Measurements from ENCODE around the gene ATP6AP1. TPM values are rescaled to one million over a fixed set of nuclear protein-coding genes. Genes with fewer than 3 reads are reported as not detected.
A peak's percentile ranks its signal among the peaks of the same experiment; 100 is the strongest.

Gene ATP6AP1
- total and polyA plus RNA-seq, 2 donors from 2014 or later, result 121 to 205 TPM

GRCh38 chrX:154437971-154438893 lies 9.8 kb downstream of the ATP6AP1 start:
- intact Hi-C loops (cut with DNase I), result no loop called here
- Histone ChIP-seq H3K36me3 (ENCODE audit: control insufficient read depth in 2 of 3, insufficient read depth in 3 of 3, low read length in 3 of 3) (peaks cover 0 to 12% (median 4%) of the 10 kb centered on the region in 3 donors), H3K9me3 (ENCODE audit: control insufficient read depth in 2 of 3, insufficient read depth in 1 of 3, low read length in 3 of 3) (no peaks in the 10 kb centered on the region), H3K9ac (ENCODE audit: low read length in 3 of 3) (peak overlapping the region in 2 of 3 donors; percentile 19 to 51), H3K27me3 (ENCODE audit: control insufficient read depth, insufficient read depth, low read length) (no peaks in the 10 kb centered on the region), H3K4me1 (ENCODE audit: control insufficient read depth in 2 of 3, insufficient read depth in 2 of 3, low read depth in 1 of 3, low read length in 3 of 3) (peaks cover 0 to 10% (median 3%) of the 10 kb centered on the region in 3 donors), H3K27ac (ENCODE audit: low read depth in 2 of 2, low read length in 2 of 2) (no peak overlapping the region), H3K4me3 (ENCODE audit: low read length in 3 of 3) (peak overlapping the region; percentile 49 to 63 (median 58))
- no peak for TF ChIP-seq CTCF (IDR thresholded peaks at IDR 0.05; ENCODE audit: borderline replicate concordance, extremely low read depth, insufficient read depth)
- no peak for FAIRE-seq
- peak in 2 of 5 donors; percentile 23 to 60 for DNase-seq

- FAIRE-seq, result no peak
- H3K27me3 ChIP-seq (ENCODE audit: control insufficient read depth, insufficient read depth, low read length), result no peaks in the 10 kb centered on the region
- H3K9me3 ChIP-seq (ENCODE audit: control insufficient read depth in 2 of 3, insufficient read depth in 1 of 3, low read length in 3 of 3), result no peaks in the 10 kb centered on the region
- H3K27ac ChIP-seq (ENCODE audit: low read depth in 2 of 2, low read length in 2 of 2), result no peak overlapping the region
- no peak overlapping the region for H3K4me3 ChIP-seq (ENCODE audit: low read length in 3 of 3)
- intact Hi-C loops (cut with DNase I), result no loop called here
- H3K36me3 ChIP-seq (ENCODE audit: control insufficient read depth in 2 of 3, insufficient read depth in 3 of 3, low read length in 3 of 3), result peaks cover 0 to 7% (median 4%) of the 10 kb centered on the region in 3 donors
- TF ChIP-seq CTCF (IDR thresholded peaks at IDR 0.05; ENCODE audit: borderline replicate concordance, extremely low read depth, insufficient read depth), result no peak
- no peak for DNase-seq
- H3K4me1 ChIP-seq (ENCODE audit: control insufficient read depth in 2 of 3, insufficient read depth in 2 of 3, low read depth in 1 of 3, low read length in 3 of 3), result peaks cover 0 to 16% (median 3%) of the 10 kb centered on the region in 3 donors
- no peak overlapping the region for H3K9ac ChIP-seq (ENCODE audit: low read length in 3 of 3)
Observed at GRCh38 chrX:154439841-154440240, 11.4 kb downstream of the ATP6AP1 start.

- H3K27me3 ChIP-seq (ENCODE audit: control insufficient read depth, insufficient read depth, low read length), result no peaks in the 10 kb centered on the region
- peak in 1 of 5 donors; percentile 70 for DNase-seq
- intact Hi-C loops (cut with DNase I), result no loop called here
- no peak overlapping the region for H3K4me3 ChIP-seq (ENCODE audit: low read length in 3 of 3)
- no peak for FAIRE-seq
- H3K9ac ChIP-seq (ENCODE audit: low read length in 3 of 3), result no peak overlapping the region
- peaks cover 0 to 7% (median 3%) of the 10 kb centered on the region in 3 donors for H3K36me3 ChIP-seq (ENCODE audit: control insufficient read depth in 2 of 3, insufficient read depth in 3 of 3, low read length in 3 of 3)
- H3K4me1 ChIP-seq (ENCODE audit: control insufficient read depth in 2 of 3, insufficient read depth in 2 of 3, low read depth in 1 of 3, low read length in 3 of 3), result peaks cover 0 to 20% (median 3%) of the 10 kb centered on the region in 3 donors
- TF ChIP-seq CTCF (IDR thresholded peaks at IDR 0.05; ENCODE audit: borderline replicate concordance, extremely low read depth, insufficient read depth), result no peak
- H3K27ac ChIP-seq (ENCODE audit: low read depth in 2 of 2, low read length in 2 of 2), result no peak overlapping the region
- H3K9me3 ChIP-seq (ENCODE audit: control insufficient read depth in 2 of 3, insufficient read depth in 1 of 3, low read length in 3 of 3), result no peaks in the 10 kb centered on the region
Observed at GRCh38 chrX:154440623-154441357, 12.3 kb downstream of the ATP6AP1 start.
